GM13977 (cell line): ENCODE results near the gene KIF26B.
"Not testable (repeated sequence)": the region's sequence is repeated elsewhere in the genome, so short reads cannot be mapped to it uniquely, and the experiment has no call there.

Experiments
- DNase-seq: peaks from one replicate; pipeline ENCODE4 v3.0.0; 2012; ENCODE audit warnings: low spot score
- CTCF ChIP-seq: IDR thresholded peaks from 2 replicates; pipeline ENCODE4 v1.5.1; 2012; ENCODE audit warnings: mild to moderate bottlenecking, control low read depth; ENCODE audit not compliant: insufficient read depth; ENCODE audit errors: extremely low read depth, missing control alignments
- in situ Hi-C: fragments of 300-500 bp; cut with MboI; formaldehyde crosslinking; loops from one replicate; pipeline ENCODE4 v1.12.0; 2022; ENCODE audit warnings: low sequenced_read_pairs, low pct_unique_long_range_greater_than_20kb, mixed read lengths, inconsistent platforms; ENCODE audit not compliant: unreplicated experiment

Gene KIF26B

GRCh38 chr1:245693941-245694752, 539.4 kb downstream of the KIF26B start:
- no peak for DNase-seq
- in situ Hi-C loops, result no loop called here
- no peak for TF ChIP-seq CTCF

GRCh38 chr1:245694753-245695195, 540.0 kb downstream of the KIF26B start:
- TF ChIP-seq CTCF, result no peak
- DNase-seq, result no peak
- in situ Hi-C loops, result no loop called here

- in situ Hi-C loops, result no loop called here
- DNase-seq, result no peak
- no peak for TF ChIP-seq CTCF
Observed at GRCh38 chr1:245695211-245695610, 540.4 kb downstream of the KIF26B start.

- in situ Hi-C loops, DNase-seq: not testable (repeated sequence)
Observed at GRCh38 chr1:245695701-245696100, 540.9 kb downstream of the KIF26B start.

GRCh38 chr1:245698116-245698515, 543.3 kb downstream of the KIF26B start:
- in situ Hi-C loops, result no loop called here
- no peak for DNase-seq
- no peak for TF ChIP-seq CTCF

- DNase-seq, result no peak
- in situ Hi-C loops, result no loop called here
- TF ChIP-seq CTCF, result no peak
Observed at GRCh38 chr1:245698860-245699259, 544.1 kb downstream of the KIF26B start.

- TF ChIP-seq CTCF, result no peak
- in situ Hi-C loops, result no loop called here
- no peak for DNase-seq
Observed at GRCh38 chr1:245700631-245701030, 545.8 kb downstream of the KIF26B start.
